ENCODE data around the gene PRKACB.
"Not testable (repeated sequence)": the region's sequence is repeated elsewhere in the genome, so short reads cannot be mapped to it uniquely, and the experiment has no call there.

The PRKACB gene

GRCh38 chr1:84272401-84272800 lies 128.3 kb downstream of the PRKACB start:
- DNase-seq: no peak

GRCh38 chr1:84277343-84278059 lies 133.4 kb downstream of the PRKACB start:
- no peak for DNase-seq

- no peak for DNase-seq
Observed at GRCh38 chr1:84278905-84279304, 134.8 kb downstream of the PRKACB start.

DNA sequence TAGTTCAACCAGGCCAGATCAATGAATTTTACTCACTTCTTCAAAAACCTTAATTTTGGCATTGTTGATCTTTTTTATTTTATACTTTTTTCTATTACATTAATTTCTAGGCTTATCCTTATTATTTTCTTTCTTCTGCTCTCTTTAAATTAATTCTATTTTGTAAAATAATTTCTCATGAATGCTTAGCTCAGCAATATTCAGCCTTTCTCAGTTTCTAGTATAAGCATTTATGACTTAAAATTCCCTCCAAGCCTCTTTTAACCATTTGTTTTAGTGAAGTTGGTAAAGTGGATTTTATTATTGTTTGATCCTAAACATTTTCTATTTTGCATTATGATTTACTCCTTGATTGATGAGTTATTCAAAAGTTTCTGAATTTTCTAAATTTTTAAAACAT lies 136.8 kb downstream of the PRKACB start:
- DNase-seq: no peak

DNA sequence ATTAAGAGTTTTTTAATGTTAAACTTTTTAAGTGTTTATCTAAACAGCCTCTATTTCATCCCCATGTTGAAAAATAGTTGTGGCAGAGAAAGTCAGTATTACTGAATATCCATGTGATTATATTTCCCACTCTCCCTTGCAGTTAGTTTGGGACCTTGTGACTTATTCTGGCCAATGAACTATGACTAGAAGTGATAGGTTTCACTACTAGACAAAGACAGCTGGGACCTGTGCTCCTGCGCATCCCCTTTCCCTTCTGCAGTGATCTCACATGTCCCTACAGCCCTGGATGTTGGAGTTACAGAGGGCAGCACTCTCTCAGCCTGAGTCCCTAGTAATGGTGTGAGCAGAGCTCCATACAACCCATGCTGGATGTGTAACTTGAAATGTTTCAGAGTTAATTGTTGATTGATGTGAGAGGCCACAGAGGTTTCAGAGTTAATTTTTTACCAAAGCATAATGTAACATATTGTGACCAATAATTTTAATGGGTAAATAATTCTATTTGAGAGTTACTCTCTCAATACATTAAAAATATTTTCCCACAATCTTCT lies 138.8 kb downstream of the PRKACB start:
- no peak for DNase-seq

DNA sequence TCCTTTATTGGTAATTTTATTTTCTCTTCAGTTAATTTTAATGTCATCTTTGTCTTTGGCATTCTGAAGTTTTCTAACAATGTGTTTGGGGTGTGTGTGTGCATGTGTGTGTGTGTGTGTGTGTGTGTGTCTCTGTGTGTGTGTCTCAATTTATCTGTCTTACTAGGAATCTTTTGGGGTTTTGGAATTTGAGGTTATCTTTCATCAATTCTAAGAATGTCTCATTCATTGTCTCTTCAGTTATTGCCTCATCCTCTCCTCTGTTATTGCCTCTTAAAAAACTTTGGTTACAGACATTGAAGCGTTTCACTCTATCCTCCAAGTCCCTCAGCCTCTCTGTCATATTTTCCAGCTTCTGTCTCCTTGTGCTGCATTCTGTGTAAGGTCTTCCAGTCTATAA lies 139.3 kb downstream of the PRKACB start:
- no peak for DNase-seq

GRCh38 chr1:84286071-84286470 lies 142.0 kb downstream of the PRKACB start:
- no peak for DNase-seq

- DNase-seq: not testable (repeated sequence)
Observed at GRCh38 chr1:84287389-84287788, 143.3 kb downstream of the PRKACB start.
